GM10248 (cell line): ENCODE results near the gene FOXRED1.
"Not testable (repeated sequence)": the region's sequence is repeated elsewhere in the genome, so short reads cannot be mapped to it uniquely, and the experiment has no call there.

Experiments used
- CTCF ChIA-PET: fragments of 300-600 bp; sonication (Branson Sonifier 250); formaldehyde crosslinking; extraction: SDS; loops from one replicate; lab custom pipeline; 2021; ENCODE audit warnings: antibody characterized with exemption; lab: Yijun Ruan, JAX
- POLR2A ChIA-PET: fragments of 350-650 bp; sonication (Branson Sonifier 250); formaldehyde crosslinking; extraction: SDS; loops from one replicate; lab custom pipeline; 2020; ENCODE audit warnings: antibody characterized with exemption; lab: Yijun Ruan, JAX
- DNase-seq: peaks from one replicate; pipeline ENCODE4 v3.0.0; 2012; ENCODE audit errors: extremely low spot score
- TF ChIP-seq, protein P1 (sequence below): IDR thresholded peaks from 2 replicates; pipeline ENCODE4 v1.5.1; 2012; ENCODE audit warnings: mild to moderate bottlenecking, low read depth; ENCODE audit errors: extremely low read depth, missing control alignments, control extremely low read depth

The FOXRED1 gene

DNA sequence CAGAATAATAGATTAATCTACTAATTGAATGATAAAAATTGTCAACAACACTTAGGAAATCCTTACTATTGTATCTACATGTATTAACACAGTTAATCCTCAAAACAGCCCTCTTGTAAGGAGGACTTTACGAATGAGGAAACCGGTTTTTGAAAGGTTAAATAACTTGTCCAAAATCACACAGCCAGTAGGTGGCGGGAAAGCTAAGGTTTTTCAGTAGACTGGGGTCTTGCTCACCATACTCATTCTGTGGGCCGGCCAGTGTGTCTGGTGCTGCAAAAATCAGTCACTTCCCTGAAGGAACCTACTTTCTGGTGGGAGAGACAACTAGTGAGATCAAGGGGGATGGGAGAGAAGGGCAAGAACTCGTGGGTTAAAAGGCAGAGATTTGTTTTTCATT lies 38.8 kb downstream of the FOXRED1 start:
- POLR2A ChIA-PET, result no interaction called here
- TF ChIP-seq, protein P1, sequence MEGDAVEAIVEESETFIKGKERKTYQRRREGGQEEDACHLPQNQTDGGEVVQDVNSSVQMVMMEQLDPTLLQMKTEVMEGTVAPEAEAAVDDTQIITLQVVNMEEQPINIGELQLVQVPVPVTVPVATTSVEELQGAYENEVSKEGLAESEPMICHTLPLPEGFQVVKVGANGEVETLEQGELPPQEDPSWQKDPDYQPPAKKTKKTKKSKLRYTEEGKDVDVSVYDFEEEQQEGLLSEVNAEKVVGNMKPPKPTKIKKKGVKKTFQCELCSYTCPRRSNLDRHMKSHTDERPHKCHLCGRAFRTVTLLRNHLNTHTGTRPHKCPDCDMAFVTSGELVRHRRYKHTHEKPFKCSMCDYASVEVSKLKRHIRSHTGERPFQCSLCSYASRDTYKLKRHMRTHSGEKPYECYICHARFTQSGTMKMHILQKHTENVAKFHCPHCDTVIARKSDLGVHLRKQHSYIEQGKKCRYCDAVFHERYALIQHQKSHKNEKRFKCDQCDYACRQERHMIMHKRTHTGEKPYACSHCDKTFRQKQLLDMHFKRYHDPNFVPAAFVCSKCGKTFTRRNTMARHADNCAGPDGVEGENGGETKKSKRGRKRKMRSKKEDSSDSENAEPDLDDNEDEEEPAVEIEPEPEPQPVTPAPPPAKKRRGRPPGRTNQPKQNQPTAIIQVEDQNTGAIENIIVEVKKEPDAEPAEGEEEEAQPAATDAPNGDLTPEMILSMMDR, result peak; percentile 37
- no peak for DNase-seq
- CTCF ChIA-PET, result interaction anchor here (1.2 to 2.6 kb wide), 2 partner anchors 11 to 173 kb away, joined by 3 to 6 read pairs; no protein-coding TSS in a partner anchor

DNA sequence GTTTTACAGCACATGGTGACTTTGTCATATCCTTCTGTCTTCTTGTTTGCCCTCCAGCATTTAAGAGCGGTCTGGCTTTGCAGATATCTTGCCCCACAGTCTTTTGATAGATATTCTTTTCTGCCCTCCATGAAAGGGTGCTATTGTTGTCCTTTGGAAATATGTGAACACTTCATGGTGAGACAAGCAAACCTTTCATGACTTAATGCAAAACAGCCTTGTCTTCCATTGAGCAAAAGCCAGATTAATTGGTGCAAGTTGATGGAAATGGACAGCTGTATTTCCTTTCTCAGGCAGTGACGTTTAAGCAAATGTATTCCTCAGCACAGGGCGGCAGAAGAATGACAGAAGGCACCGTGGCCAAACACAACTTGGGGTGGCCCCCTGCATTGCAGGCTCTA lies 39.3 kb downstream of the FOXRED1 start:
- TF ChIP-seq, protein P1, result no peak
- no peak for DNase-seq
- ChIA-PET POLR2A (no interaction called here), CTCF (interaction anchor here (1.2 to 2.6 kb wide), 2 partner anchors 10 to 172 kb away, joined by 3 to 6 read pairs; no protein-coding TSS in a partner anchor)

DNA sequence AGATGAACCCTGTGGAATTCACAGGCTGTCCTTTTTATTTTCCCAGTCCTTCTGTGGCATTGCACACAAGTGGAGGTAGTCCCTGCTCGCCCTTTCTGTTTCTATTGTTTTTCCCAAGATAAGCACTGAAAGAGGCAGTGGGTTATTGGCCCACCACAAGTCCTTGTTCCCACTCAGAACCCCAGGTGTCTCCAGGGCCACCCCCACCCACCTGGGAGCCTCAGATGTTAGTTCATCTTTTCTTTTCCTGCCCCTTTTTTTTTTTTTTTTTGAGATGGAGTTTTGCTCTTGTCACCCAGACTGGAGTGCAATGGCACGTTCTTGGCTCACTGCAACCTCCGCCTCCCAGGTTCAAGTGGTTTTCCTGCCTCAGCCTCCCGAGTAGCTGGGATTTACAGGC lies 39.8 kb downstream of the FOXRED1 start:
- CTCF ChIA-PET, result interaction anchor here (1.2 kb wide), 1 partner anchor 172 kb away, joined by 3 read pairs; no protein-coding TSS in a partner anchor
- POLR2A ChIA-PET, DNase-seq: not testable (repeated sequence)

DNA sequence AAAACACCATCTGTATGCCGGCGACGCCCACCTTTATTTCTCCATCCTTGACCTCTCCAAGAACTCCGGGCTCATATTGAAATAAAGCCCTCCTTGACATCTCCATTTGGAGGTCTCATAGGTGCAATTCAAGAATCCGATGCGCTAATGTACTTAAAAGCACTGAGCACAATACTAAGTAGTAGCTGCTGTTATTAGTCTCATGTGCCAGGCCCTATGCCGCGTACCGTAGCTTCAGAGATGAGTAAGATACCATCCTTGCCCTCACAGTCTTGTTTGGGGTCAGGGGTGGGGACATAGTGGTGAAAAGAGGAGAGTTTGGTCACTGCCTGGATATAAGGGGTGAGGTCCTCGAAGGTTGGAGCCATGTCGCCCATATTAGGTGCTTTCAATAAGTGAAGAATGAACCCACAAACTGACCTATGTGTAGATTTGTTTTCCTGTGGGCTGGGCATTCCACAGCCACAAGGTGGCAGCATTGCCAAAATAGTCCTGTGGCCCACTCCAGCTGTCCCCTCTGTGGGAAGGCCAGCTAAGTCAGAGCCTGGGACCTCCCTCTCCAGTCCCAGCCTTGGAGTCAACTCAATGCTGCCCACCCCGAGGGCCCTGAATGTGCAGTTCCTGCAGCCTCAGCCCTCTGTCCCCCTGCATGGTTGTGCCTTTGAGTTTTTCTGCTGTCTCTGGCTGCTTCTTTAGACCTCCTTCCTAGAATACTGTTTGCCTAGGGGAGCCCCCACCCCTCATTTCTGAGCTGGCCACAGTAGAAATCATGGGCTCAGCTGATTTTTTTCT lies 41.4 kb downstream of the FOXRED1 start:
- TF ChIP-seq, protein P1, result peak; percentile 82
- DNase-seq, result peak; percentile 65
- ChIA-PET CTCF (interaction anchor here (0.7 to 3.8 kb wide), 31 partner anchors 10 to 681 kb away, joined by 3 to 66 read pairs (median 4); no protein-coding TSS in a partner anchor), POLR2A (no interaction called here)

DNA sequence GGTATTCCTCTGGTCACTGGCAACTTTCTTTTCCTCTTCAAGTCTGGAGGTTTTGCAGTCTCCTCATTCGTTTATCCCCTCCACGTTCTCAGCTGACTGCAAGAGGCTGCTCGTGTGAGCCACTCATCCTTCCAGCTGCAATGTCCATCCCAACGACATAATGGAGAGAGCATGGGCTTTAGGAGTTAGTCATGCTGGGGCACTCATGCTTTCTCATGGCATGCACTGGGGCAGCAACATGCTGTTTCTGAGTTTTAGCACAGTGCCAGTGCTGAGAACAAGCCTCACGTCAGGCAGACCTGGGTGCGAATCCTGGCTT lies 42.0 kb downstream of the FOXRED1 start:
- ChIA-PET POLR2A (no interaction called here), CTCF (interaction anchor here (0.7 to 3.8 kb wide), 28 partner anchors 9 to 681 kb away, joined by 3 to 66 read pairs (median 4); no protein-coding TSS in a partner anchor)
- TF ChIP-seq, protein P1, result no peak
- no peak for DNase-seq

DNA sequence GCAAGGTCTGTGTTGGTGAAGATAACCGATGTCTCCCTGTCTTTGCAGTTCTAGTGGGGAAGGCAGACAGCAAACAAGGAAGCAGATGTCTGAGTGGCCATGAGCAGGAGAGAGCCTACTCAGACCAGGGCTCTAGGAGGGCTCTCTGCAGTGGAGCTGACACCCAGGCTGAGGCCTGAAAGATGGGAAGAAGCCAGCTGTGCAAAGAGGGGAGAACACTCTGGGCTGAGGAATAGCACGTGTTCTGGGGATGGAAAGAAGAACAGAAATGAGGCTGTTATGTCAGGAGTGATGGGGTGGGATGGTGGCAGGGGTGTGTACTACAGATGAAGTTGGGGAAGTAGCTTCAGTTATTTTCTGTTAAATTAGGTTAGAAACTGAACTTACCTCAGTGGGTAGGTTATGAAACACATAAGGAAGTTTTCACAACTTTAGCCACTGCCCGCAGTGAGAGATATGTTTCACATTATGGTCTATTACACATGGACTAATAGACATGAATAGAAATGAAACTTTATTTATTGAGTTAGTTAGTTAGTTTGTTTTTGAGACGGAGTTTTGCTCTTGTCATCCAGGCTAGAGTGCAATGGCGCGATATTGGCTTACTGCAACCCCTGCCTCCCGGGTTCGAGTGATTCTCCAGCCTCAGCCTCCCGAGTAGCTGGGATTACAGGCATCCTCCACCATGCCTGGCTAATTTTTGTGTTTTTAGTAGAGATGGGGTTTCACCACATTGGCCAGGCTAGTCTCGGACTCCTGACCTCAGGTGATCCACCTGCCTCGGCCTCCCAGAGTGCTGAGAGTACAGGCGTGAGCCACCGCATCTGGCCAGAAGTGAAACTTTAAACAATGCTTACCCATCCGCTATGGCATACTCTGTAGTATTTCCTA lies 42.7 kb downstream of the FOXRED1 start:
- TF ChIP-seq, protein P1, result no peak
- ChIA-PET CTCF (interaction anchor here (0.8 to 3.8 kb wide), 22 partner anchors 8 to 680 kb away, joined by 3 to 66 read pairs (median 4); no protein-coding TSS in a partner anchor), POLR2A (no interaction called here)
- DNase-seq, result no peak
